ENCODE data around the gene GRID1.

GRID1 gene

DNA sequence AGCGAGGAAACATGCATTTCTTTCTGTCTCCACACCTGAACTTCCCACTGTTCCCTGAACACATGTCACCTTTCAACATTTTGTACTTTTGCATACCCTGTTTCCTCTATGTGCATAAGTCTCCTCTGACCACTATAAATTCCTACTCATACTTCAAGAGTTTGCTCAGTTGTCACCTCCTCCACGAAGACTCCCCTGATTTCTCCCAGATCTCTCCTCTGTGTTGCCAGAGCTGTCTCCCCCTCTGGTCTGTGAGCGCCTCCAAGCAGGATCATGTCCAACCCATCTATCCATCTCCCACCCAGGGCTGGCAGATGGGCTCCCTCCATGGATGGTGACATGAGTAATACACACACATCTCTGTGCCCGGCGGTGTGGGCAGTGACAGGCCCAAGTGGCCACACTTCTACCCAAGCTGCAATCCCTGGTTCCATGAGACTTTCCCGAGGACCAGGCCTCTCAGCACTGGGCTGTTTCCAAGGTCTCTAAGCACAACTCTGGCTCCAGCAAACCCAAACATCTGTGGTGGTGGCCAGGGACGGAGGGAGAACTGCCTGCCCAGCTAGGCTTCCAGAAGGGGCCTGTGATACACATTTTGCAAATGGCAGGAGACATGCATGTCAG is 135.9 kb downstream of the GRID1 start:
- no peak for ATAC-seq (ENCODE audit: low read depth)
- Histone ChIP-seq H3K27ac (ENCODE audit: poor library complexity, severe bottlenecking) (no peak overlapping the region), H3K4me3 (ENCODE audit: severe bottlenecking) (no peak overlapping the region), H3K27me3 (ENCODE audit: insufficient read depth, poor library complexity, severe bottlenecking) (no peaks in the 10 kb centered on the region), H3K4me1 (ENCODE audit: insufficient read depth, poor library complexity, severe bottlenecking) (no peaks in the 10 kb centered on the region), H3K9me3 (ENCODE audit: severe bottlenecking) (no peaks in the 10 kb centered on the region), H3K36me3 (ENCODE audit: low read depth) (no peaks in the 10 kb centered on the region)
- DNase-seq (ENCODE audit: low spot score), result no peak
- TF ChIP-seq, protein P1, sequence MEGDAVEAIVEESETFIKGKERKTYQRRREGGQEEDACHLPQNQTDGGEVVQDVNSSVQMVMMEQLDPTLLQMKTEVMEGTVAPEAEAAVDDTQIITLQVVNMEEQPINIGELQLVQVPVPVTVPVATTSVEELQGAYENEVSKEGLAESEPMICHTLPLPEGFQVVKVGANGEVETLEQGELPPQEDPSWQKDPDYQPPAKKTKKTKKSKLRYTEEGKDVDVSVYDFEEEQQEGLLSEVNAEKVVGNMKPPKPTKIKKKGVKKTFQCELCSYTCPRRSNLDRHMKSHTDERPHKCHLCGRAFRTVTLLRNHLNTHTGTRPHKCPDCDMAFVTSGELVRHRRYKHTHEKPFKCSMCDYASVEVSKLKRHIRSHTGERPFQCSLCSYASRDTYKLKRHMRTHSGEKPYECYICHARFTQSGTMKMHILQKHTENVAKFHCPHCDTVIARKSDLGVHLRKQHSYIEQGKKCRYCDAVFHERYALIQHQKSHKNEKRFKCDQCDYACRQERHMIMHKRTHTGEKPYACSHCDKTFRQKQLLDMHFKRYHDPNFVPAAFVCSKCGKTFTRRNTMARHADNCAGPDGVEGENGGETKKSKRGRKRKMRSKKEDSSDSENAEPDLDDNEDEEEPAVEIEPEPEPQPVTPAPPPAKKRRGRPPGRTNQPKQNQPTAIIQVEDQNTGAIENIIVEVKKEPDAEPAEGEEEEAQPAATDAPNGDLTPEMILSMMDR (IDR thresholded peaks at IDR 0.05; ENCODE audit: poor library complexity, severe bottlenecking), result no peak

GRCh38 chr10:86229811-86230556 is 136.6 kb downstream of the GRID1 start:
- DNase-seq (ENCODE audit: low spot score), result no peak
- H3K27me3 ChIP-seq (ENCODE audit: insufficient read depth, poor library complexity, severe bottlenecking), result no peaks in the 10 kb centered on the region
- no peaks in the 10 kb centered on the region for H3K4me1 ChIP-seq (ENCODE audit: insufficient read depth, poor library complexity, severe bottlenecking)
- no peak overlapping the region for H3K4me3 ChIP-seq (ENCODE audit: severe bottlenecking)
- H3K36me3 ChIP-seq (ENCODE audit: low read depth), result no peaks in the 10 kb centered on the region
- TF ChIP-seq, protein P1 (IDR thresholded peaks at IDR 0.05; ENCODE audit: poor library complexity, severe bottlenecking), result no peak
- no peak for ATAC-seq (ENCODE audit: low read depth)
- no peak overlapping the region for H3K27ac ChIP-seq (ENCODE audit: poor library complexity, severe bottlenecking)
- H3K9me3 ChIP-seq (ENCODE audit: severe bottlenecking), result no peaks in the 10 kb centered on the region

GRCh38 chr10:86229376-86229775 is 137.2 kb downstream of the GRID1 start:
- Histone ChIP-seq H3K27ac (ENCODE audit: poor library complexity, severe bottlenecking) (no peak overlapping the region), H3K27me3 (ENCODE audit: insufficient read depth, poor library complexity, severe bottlenecking) (no peaks in the 10 kb centered on the region), H3K9me3 (ENCODE audit: severe bottlenecking) (no peaks in the 10 kb centered on the region), H3K36me3 (ENCODE audit: low read depth) (no peaks in the 10 kb centered on the region), H3K4me3 (ENCODE audit: severe bottlenecking) (no peak overlapping the region), H3K4me1 (ENCODE audit: insufficient read depth, poor library complexity, severe bottlenecking) (no peaks in the 10 kb centered on the region)
- DNase-seq (ENCODE audit: low spot score) (no peak), ATAC-seq (ENCODE audit: low read depth) (no peak; the same call in 2 of the 3 replicates)
- TF ChIP-seq, protein P1 (IDR thresholded peaks at IDR 0.05; ENCODE audit: poor library complexity, severe bottlenecking), result no peak

DNA sequence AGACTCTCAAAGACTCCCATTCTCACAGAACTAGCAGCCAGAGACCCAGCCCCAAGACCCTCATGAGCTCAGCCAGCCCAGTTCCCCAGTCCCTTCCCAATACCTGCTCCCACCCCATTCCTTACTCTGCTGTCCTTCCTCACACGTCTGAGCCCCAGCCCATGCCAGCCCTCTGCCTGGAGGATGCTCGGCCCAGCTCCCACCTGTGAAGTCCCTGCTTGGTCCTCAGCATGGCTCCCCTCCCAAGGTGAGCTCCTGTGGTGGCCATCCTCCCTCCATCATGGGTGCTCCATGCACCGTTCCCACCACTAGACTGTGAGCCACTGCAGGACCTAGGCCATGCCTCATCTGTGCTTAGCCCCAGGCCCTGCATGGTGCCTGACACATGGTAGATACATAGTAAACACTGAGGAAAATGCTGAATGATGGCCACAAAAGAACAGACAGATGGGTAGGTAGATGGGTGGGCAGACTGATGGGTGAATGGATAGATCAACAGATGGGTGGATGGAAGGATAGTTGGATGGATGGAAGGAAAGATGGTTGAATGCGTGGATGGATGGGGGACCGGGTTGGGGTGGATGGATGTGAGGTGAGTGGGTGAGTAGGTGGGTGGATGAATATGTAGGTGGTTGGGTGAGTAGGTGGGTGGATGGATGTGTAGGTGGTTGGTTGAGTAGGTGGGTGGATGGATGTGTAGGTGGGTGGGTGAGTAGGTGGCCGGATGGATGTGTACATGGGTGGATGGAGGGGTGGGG is 138.9 kb downstream of the GRID1 start:
- no peak overlapping the region for H3K4me3 ChIP-seq (ENCODE audit: severe bottlenecking)

More for the DNA sequence above, 138.9 kb downstream of the GRID1 start:
- Histone ChIP-seq H3K27me3 (ENCODE audit: insufficient read depth, poor library complexity, severe bottlenecking) (no peaks in the 10 kb centered on the region), H3K36me3 (ENCODE audit: low read depth) (no peaks in the 10 kb centered on the region), H3K27ac (ENCODE audit: poor library complexity, severe bottlenecking) (no peak overlapping the region), H3K9me3 (ENCODE audit: severe bottlenecking) (no peaks in the 10 kb centered on the region), H3K4me1 (ENCODE audit: insufficient read depth, poor library complexity, severe bottlenecking) (no peaks in the 10 kb centered on the region)
- ATAC-seq (ENCODE audit: low read depth) (no peak), DNase-seq (ENCODE audit: low spot score) (no peak)
- TF ChIP-seq, protein P1 (IDR thresholded peaks at IDR 0.05; ENCODE audit: poor library complexity, severe bottlenecking), result no peak
